Esophagus (tissue), 2 donors: ENCODE results near the gene OR2V1. TPM values are rescaled to one million over a fixed set of nuclear protein-coding genes. Genes with fewer than 3 reads are reported as not detected.
"Not testable (repeated sequence)": the region's sequence is repeated elsewhere in the genome, so short reads cannot be mapped to it uniquely, and the experiment has no call there.

ENCODE experiments used
- H3K27ac ChIP-seq, 2 donors: one replicate each; pipeline ENCODE4 v1.5.1; 2013; ENCODE audit warnings: low read depth in 2 of 2, mild to moderate bottlenecking in 2 of 2, inconsistent platforms in 1 of 2, low read length in 1 of 2, moderate library complexity in 1 of 2
- H3K27me3 ChIP-seq, 2 donors: one replicate each; pipeline ENCODE4 v1.6.1; 2013; ENCODE audit warnings: low read length in 2 of 2, control low read depth in 1 of 2, mild to moderate bottlenecking in 1 of 2; ENCODE audit not compliant: insufficient read depth in 2 of 2, control insufficient read depth in 1 of 2
- H3K36me3 ChIP-seq, 2 donors: one replicate each; pipeline ENCODE4 v1.6.1; 2013; ENCODE audit warnings: low read length in 1 of 2; ENCODE audit not compliant: control insufficient read depth in 2 of 2, insufficient read depth in 2 of 2
- H3K4me1 ChIP-seq, 2 donors: one replicate each; pipeline ENCODE4 v1.6.1; 2013; ENCODE audit warnings: low read length in 1 of 2; ENCODE audit not compliant: control insufficient read depth in 2 of 2, insufficient read depth in 2 of 2
- H3K4me3 ChIP-seq, 2 donors: one replicate each; pipeline ENCODE4 v1.5.1; 2013; ENCODE audit warnings: low read length in 2 of 2, mild to moderate bottlenecking in 2 of 2, low read depth in 1 of 2, moderate library complexity in 1 of 2
- H3K9me3 ChIP-seq, 2 donors: one replicate each; pipeline ENCODE4 v1.6.1; 2013; ENCODE audit warnings: mild to moderate bottlenecking in 2 of 2, low read depth in 1 of 2, low read length in 1 of 2, moderate library complexity in 1 of 2; ENCODE audit not compliant: control insufficient read depth in 2 of 2, insufficient read depth in 1 of 2
- WGBS, 2 donors: extraction: QIAGEN DNeasy Blood & Tissue Kit; methylation state at CpG; one replicate each; pipeline ENCODE4 v1.1.7; 2013; 5-methylcytosine and 5-hydroxymethylcytosine counted together
- polyA plus RNA-seq, 2 donors: library from polyadenylated mRNA; stranded (reverse); fragments of 200-250 nt; gene quantifications; one replicate each; pipeline ENCODE4 v1.2.3, GENCODE V29; 2013
- donor health status: healthy with polysubstance abuse.
- donor health status: Bipolar disorder and iron deficiency.

OR2V1 gene
- polyA plus RNA-seq = not detected

- no peaks in the 10 kb centered on the region for H3K27me3 ChIP-seq
- no peaks in the 10 kb centered on the region for H3K36me3 ChIP-seq
- no peaks in the 10 kb centered on the region for H3K4me1 ChIP-seq
- no peaks in the 10 kb centered on the region for H3K9me3 ChIP-seq
- WGBS, 2 donors = 73 to 76% methylated on average over 14 of the region's 14 CpGs
- H3K4me3 ChIP-seq = no peak within 1 kb of the TSS
- H3K27ac ChIP-seq = no peak within 1 kb of the TSS
Measured at GRCh38 chr5:181130832-181131496, at the start of gene OR2V1. Gene OR2V1, minus strand, starts transcription at chr5:181131169. Its CDS starts 5,865 bp downstream, at chr5:181125304.

- H3K4me1 ChIP-seq, H3K27me3 ChIP-seq, H3K36me3 ChIP-seq, H3K4me3 ChIP-seq, H3K27ac ChIP-seq, H3K9me3 ChIP-seq: not testable (repeated sequence)
- WGBS, 2 donors = 66 to 74% methylated on average over 14 of the region's 14 CpGs
Measured at GRCh38 chr5:181177559-181177958, 46.6 kb upstream of the OR2V1 start.

- H3K27ac ChIP-seq = no peak overlapping the region
- no peak overlapping the region for H3K4me3 ChIP-seq
Measured at GRCh38 chr5:181176254-181176952, 45.4 kb upstream of the OR2V1 start.

GRCh38 chr5:181173420-181174342 is 42.7 kb upstream of the OR2V1 start:
- peaks cover 0 to 6% of the 10 kb centered on the region in 2 donors for H3K4me1 ChIP-seq
- no peaks in the 10 kb centered on the region for H3K36me3 ChIP-seq
- H3K27ac ChIP-seq = no peak overlapping the region
- peaks cover 0 to 8% of the 10 kb centered on the region in 2 donors for H3K9me3 ChIP-seq
- peaks cover 2 to 8% of the 10 kb centered on the region in 2 donors for H3K27me3 ChIP-seq
- WGBS, 2 donors = 8 to 10% methylated on average over 50 of the region's 50 CpGs
- H3K4me3 ChIP-seq = peak overlapping the region in 1 of 2 donors; percentile 10

More at GRCh38 chr5:181176254-181176952, 45.4 kb upstream of the OR2V1 start:
- WGBS, 2 donors = 67 to 72% methylated on average over 3 of the region's 3 CpGs
- Histone ChIP-seq H3K9me3 (peaks cover 0 to 3% of the 10 kb centered on the region in 2 donors), H3K36me3 (no peaks in the 10 kb centered on the region), H3K4me1 (no peaks in the 10 kb centered on the region), H3K27me3 (peaks cover 0 to 2% of the 10 kb centered on the region in 2 donors)

- H3K4me3 ChIP-seq = peak overlapping the region in 1 of 2 donors; percentile 10
- 13 to 17% methylated on average over 11 of the region's 11 CpGs for WGBS, 2 donors
Measured at GRCh38 chr5:181173027-181173419, 42.1 kb upstream of the OR2V1 start.

GRCh38 chr5:181171782-181172181 is 40.8 kb upstream of the OR2V1 start:
- H3K36me3 ChIP-seq = no peaks in the 10 kb centered on the region
- no peak overlapping the region for H3K27ac ChIP-seq
- H3K27me3 ChIP-seq = peaks cover 2 to 8% of the 10 kb centered on the region in 2 donors
- WGBS, 2 donors = 37 to 59% methylated on average over 3 of the region's 3 CpGs
- peaks cover 0 to 6% of the 10 kb centered on the region in 2 donors for H3K4me1 ChIP-seq
- peaks cover 0 to 8% of the 10 kb centered on the region in 2 donors for H3K9me3 ChIP-seq
- H3K4me3 ChIP-seq = no peak overlapping the region

More at GRCh38 chr5:181173027-181173419, 42.1 kb upstream of the OR2V1 start:
- H3K36me3 ChIP-seq = no peaks in the 10 kb centered on the region
- peaks cover 2 to 8% of the 10 kb centered on the region in 2 donors for H3K27me3 ChIP-seq
- no peak overlapping the region for H3K27ac ChIP-seq
- peaks cover 0 to 6% of the 10 kb centered on the region in 2 donors for H3K4me1 ChIP-seq
- peaks cover 0 to 8% of the 10 kb centered on the region in 2 donors for H3K9me3 ChIP-seq

GRCh38 chr5:181170996-181171395 is 40.0 kb upstream of the OR2V1 start:
- H3K9me3 ChIP-seq = peaks cover 0 to 8% of the 10 kb centered on the region in 2 donors
- peaks cover 0 to 6% of the 10 kb centered on the region in 2 donors for H3K4me1 ChIP-seq
- no peak overlapping the region for H3K4me3 ChIP-seq
- peaks cover 2 to 8% of the 10 kb centered on the region in 2 donors for H3K27me3 ChIP-seq
- 56 to 57% methylated on average over 6 of the region's 6 CpGs for WGBS, 2 donors
- H3K36me3 ChIP-seq = no peaks in the 10 kb centered on the region
- H3K27ac ChIP-seq = no peak overlapping the region

GRCh38 chr5:181170237-181170825 is 39.4 kb upstream of the OR2V1 start:
- Histone ChIP-seq H3K4me1 (peaks cover 0 to 6% of the 10 kb centered on the region in 2 donors), H3K27ac (no peak overlapping the region), H3K9me3 (peaks cover 0 to 8% of the 10 kb centered on the region in 2 donors), H3K36me3 (no peaks in the 10 kb centered on the region), H3K27me3 (peaks cover 2 to 8% of the 10 kb centered on the region in 2 donors), H3K4me3 (no peak overlapping the region)
- 18 to 20% methylated on average over 33 of the region's 33 CpGs for WGBS, 2 donors
